ENCODE data around the gene REEP3.

GRCh38 chr10:63603709-63604445 lies 82.7 kb downstream of the REEP3 start:
- TF ChIP-seq, protein P1, sequence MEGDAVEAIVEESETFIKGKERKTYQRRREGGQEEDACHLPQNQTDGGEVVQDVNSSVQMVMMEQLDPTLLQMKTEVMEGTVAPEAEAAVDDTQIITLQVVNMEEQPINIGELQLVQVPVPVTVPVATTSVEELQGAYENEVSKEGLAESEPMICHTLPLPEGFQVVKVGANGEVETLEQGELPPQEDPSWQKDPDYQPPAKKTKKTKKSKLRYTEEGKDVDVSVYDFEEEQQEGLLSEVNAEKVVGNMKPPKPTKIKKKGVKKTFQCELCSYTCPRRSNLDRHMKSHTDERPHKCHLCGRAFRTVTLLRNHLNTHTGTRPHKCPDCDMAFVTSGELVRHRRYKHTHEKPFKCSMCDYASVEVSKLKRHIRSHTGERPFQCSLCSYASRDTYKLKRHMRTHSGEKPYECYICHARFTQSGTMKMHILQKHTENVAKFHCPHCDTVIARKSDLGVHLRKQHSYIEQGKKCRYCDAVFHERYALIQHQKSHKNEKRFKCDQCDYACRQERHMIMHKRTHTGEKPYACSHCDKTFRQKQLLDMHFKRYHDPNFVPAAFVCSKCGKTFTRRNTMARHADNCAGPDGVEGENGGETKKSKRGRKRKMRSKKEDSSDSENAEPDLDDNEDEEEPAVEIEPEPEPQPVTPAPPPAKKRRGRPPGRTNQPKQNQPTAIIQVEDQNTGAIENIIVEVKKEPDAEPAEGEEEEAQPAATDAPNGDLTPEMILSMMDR (IDR thresholded peaks at IDR 0.05): no peak
- no peak for TF ChIP-seq POLR2A (IDR thresholded peaks at IDR 0.05)

All from body of pancreas (tissue), 4 donors.